Muscle of leg (tissue), 11 donors: Measurements from ENCODE around the gene RIOX2. TPM values are rescaled to one million over a fixed set of nuclear protein-coding genes. Genes with fewer than 3 reads are reported as not detected.
"Not testable (repeated sequence)": the region's sequence is repeated elsewhere in the genome, so short reads cannot be mapped to it uniquely, and the experiment has no call there.

Experiments
- DNase-seq: peaks from one replicate; pipeline ENCODE4 v3.0.0; 2013
- H3K27ac ChIP-seq: one replicate; pipeline ENCODE4 v1.5.1; 2013; ENCODE audit warnings: mild to moderate bottlenecking, low read length, control low read depth
- H3K27me3 ChIP-seq: one replicate; pipeline ENCODE4 v1.6.1; 2013; ENCODE audit warnings: low read length; ENCODE audit not compliant: control insufficient read depth, insufficient read depth
- H3K36me3 ChIP-seq: one replicate; pipeline ENCODE4 v1.6.1; 2013; ENCODE audit warnings: low read length; ENCODE audit not compliant: control insufficient read depth, insufficient read depth
- H3K4me1 ChIP-seq: one replicate; pipeline ENCODE4 v1.6.1; 2013; ENCODE audit warnings: low read length; ENCODE audit not compliant: control insufficient read depth, insufficient read depth
- H3K4me3 ChIP-seq: one replicate; pipeline ENCODE4 v1.5.1; 2013; ENCODE audit warnings: low read length, control low read depth
- H3K9me3 ChIP-seq: replicated peaks from 2 replicates; pipeline ENCODE4 v1.6.1; 2013; ENCODE audit warnings: low read depth, low read length; ENCODE audit not compliant: control insufficient read depth
- WGBS: methylation state at CpG from one replicate; pipeline ENCODE4 v1.1.5; 2013; ENCODE audit warnings: missing lambda C conversion rate; ENCODE audit not compliant: insufficient coverage; 5-methylcytosine and 5-hydroxymethylcytosine counted together
- polyA plus RNA-seq, 8 donors: library from polyadenylated mRNA; unstranded; fragments of 120-200 nt; gene quantifications; one replicate each; pipeline versions ENCODE4 v1.2.1 to v1.2.3, GENCODE V29; 2013; ENCODE audit warnings: inconsistent platforms in 1 of 8, low replicate concordance in 1 of 8; ENCODE audit not compliant: insufficient read length in 8 of 8, insufficient read depth in 1 of 8
- total RNA-seq: library from RNA; stranded (reverse); fragments of 120-200 nt; gene quantifications from one replicate; pipeline ENCODE4 v1.2.4, GENCODE V29; 2013

RIOX2 gene
- total and polyA plus RNA-seq, 9 donors: 34.6 to 44.7 (median 38.6) TPM

GRCh38 chr3:97928986-97929385, 43.2 kb downstream of the RIOX2 start:
- peaks cover 8% of the 10 kb centered on the region for H3K36me3 ChIP-seq

DNA sequence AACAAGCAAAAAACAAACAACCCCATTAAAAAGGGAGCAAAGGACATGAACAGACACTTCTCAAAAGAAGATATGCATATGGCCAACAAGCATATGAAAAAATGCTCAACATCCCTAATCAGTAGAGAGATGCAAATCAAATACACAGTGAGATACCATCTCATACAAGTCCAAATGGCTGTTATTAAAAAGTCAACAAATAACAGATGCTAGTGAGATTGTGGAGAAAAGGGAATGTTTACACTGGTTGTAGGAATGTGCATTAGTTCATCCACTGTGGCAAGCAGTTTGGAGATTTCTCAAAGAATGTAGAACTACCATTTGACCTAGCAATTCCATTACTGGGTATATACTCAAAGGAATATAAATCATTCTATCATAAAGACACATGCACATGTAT, 44.5 kb downstream of the RIOX2 start:
- Histone ChIP-seq H3K27me3 (no peaks in the 10 kb centered on the region), H3K4me1 (peaks cover 3% of the 10 kb centered on the region), H3K27ac (no peak overlapping the region), H3K9me3 (no peaks in the 10 kb centered on the region), H3K4me3 (no peak overlapping the region), H3K36me3 (peaks cover 2% of the 10 kb centered on the region)
- DNase-seq: no peak

More at GRCh38 chr3:97928986-97929385, 43.2 kb downstream of the RIOX2 start:
- no peak overlapping the region for H3K4me3 ChIP-seq
- H3K4me1 ChIP-seq: peaks cover 3% of the 10 kb centered on the region
- no CpG with 5 or more reads among the region's 4 CpGs for WGBS
- H3K27ac ChIP-seq: no peak overlapping the region
- no peak for DNase-seq
- no peaks in the 10 kb centered on the region for H3K9me3 ChIP-seq
- H3K27me3 ChIP-seq: no peaks in the 10 kb centered on the region

DNA sequence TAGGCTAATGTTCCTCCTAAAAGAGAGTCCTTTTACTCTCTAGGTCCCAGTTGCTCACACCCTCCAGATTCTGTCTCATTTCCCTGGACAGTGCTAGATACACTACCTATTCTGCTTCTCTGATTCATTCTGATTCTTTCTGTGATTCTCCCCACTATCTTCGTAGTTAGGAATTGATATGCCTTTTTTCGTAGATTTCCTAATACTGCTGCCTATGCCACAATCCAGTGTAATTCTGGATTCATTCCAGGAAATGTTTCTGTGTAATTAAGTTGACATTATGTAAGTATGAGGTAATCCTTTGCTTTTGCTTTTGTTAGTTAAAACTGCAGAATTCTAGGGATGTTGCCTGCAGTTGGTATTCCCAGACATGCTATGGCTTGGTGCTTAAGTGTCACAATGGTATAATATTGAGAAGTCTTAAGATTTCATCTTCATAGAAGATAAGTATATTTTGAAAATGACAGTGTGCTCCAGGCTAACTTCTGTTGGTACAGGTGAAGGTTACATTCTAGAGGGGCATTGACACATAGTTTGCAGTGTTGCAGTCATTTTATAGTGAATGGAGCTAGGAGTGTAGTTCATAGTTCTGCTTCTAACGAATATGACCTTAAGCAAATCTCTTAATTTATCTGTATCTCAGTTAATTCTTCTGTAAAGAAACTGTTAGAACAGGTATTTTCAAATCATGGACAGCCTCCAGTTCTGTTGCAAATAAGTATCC, 54.3 kb downstream of the RIOX2 start:
- no peak for DNase-seq
- no peaks in the 10 kb centered on the region for H3K4me1 ChIP-seq
- H3K36me3 ChIP-seq: peaks cover 11% of the 10 kb centered on the region
- no CpG with 5 or more reads among the region's 3 CpGs for WGBS
- H3K9me3 ChIP-seq: no peaks in the 10 kb centered on the region
- H3K27ac ChIP-seq: no peak overlapping the region
- no peaks in the 10 kb centered on the region for H3K27me3 ChIP-seq
- H3K4me3 ChIP-seq: no peak overlapping the region

DNA sequence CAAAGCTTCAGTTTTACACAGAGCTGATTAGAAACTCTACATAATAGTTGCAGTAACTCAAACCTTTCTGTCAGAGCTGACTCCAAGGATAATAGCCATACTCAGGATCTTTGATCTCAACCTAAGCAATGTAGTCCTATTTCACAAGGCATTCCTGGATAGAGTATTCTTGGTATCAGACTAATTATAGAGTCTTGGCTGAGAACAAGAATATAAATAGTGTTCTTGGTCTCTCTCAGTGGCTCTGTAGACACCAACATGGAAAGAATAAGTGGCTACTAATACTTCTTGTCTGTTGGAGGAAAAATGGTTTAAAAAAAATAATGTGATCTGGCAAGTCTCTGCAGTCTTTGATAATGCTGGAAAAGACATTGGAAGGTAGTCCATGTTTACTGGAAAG, 55.7 kb downstream of the RIOX2 start:
- Histone ChIP-seq H3K36me3 (peaks cover 11% of the 10 kb centered on the region), H3K4me1 (no peaks in the 10 kb centered on the region), H3K27ac (peak overlapping the region; percentile 21), H3K27me3 (no peaks in the 10 kb centered on the region), H3K9me3 (no peaks in the 10 kb centered on the region), H3K4me3 (no peak overlapping the region)
- peak; percentile 30 for DNase-seq

- no peak overlapping the region for H3K27ac ChIP-seq
- no peak overlapping the region for H3K4me3 ChIP-seq
- no peaks in the 10 kb centered on the region for H3K9me3 ChIP-seq
- H3K36me3 ChIP-seq: peaks cover 11% of the 10 kb centered on the region
- WGBS: no CpG with 5 or more reads among the region's 2 CpGs
- no peaks in the 10 kb centered on the region for H3K4me1 ChIP-seq
- no peaks in the 10 kb centered on the region for H3K27me3 ChIP-seq
- no peak for DNase-seq
Observed at GRCh38 chr3:97914388-97914787, 57.8 kb downstream of the RIOX2 start.

GRCh38 chr3:97911459-97911858, 60.8 kb downstream of the RIOX2 start:
- no peak for DNase-seq
- WGBS: 100% methylated on average over 1 of the region's 3 CpGs
- Histone ChIP-seq H3K9me3 (no peaks in the 10 kb centered on the region), H3K36me3 (peaks cover 3% of the 10 kb centered on the region), H3K27ac (no peak overlapping the region), H3K27me3 (no peaks in the 10 kb centered on the region), H3K4me1 (no peaks in the 10 kb centered on the region), H3K4me3 (no peak overlapping the region)

DNA sequence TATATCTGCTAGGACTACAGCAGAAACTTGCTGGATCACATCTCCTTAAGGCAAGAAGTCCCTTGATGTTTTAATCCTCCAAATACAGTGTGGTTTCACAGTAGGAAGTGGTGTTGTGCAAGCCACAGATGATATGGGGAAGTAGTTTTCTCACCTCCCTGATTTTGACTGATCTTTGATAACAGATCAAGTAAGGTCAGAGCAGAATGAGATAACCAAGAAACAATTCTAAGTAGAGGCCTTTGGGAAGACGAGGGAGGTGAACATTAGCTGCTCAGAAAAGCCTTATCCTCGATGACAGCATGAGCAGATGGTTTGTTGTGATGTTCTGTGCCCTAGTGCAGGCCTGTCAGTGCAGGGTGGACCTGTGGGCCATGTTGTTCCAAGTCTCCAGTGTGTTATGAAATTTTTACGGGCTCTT, 61.3 kb downstream of the RIOX2 start:
- Histone ChIP-seq H3K4me3 (no peak overlapping the region), H3K9me3 (no peaks in the 10 kb centered on the region), H3K36me3 (peaks cover 3% of the 10 kb centered on the region), H3K4me1 (no peaks in the 10 kb centered on the region), H3K27me3 (no peaks in the 10 kb centered on the region), H3K27ac (no peak overlapping the region)
- WGBS: 74% methylated on average over 2 of the region's 3 CpGs
- peak; percentile 7 for DNase-seq

GRCh38 chr3:97910236-97910831, 61.9 kb downstream of the RIOX2 start:
- not testable (repeated sequence) for H3K27me3 ChIP-seq, H3K9me3 ChIP-seq, H3K4me3 ChIP-seq, H3K4me1 ChIP-seq, DNase-seq, H3K27ac ChIP-seq, H3K36me3 ChIP-seq
- WGBS: 86% methylated on average over 12 of the region's 24 CpGs

GRCh38 chr3:97909830-97910229, 62.4 kb downstream of the RIOX2 start:
- not testable (repeated sequence) for H3K9me3 ChIP-seq, DNase-seq, H3K27me3 ChIP-seq, H3K27ac ChIP-seq, H3K4me1 ChIP-seq, H3K4me3 ChIP-seq, H3K36me3 ChIP-seq
- no CpG with 5 or more reads among the region's 3 CpGs for WGBS

DNA sequence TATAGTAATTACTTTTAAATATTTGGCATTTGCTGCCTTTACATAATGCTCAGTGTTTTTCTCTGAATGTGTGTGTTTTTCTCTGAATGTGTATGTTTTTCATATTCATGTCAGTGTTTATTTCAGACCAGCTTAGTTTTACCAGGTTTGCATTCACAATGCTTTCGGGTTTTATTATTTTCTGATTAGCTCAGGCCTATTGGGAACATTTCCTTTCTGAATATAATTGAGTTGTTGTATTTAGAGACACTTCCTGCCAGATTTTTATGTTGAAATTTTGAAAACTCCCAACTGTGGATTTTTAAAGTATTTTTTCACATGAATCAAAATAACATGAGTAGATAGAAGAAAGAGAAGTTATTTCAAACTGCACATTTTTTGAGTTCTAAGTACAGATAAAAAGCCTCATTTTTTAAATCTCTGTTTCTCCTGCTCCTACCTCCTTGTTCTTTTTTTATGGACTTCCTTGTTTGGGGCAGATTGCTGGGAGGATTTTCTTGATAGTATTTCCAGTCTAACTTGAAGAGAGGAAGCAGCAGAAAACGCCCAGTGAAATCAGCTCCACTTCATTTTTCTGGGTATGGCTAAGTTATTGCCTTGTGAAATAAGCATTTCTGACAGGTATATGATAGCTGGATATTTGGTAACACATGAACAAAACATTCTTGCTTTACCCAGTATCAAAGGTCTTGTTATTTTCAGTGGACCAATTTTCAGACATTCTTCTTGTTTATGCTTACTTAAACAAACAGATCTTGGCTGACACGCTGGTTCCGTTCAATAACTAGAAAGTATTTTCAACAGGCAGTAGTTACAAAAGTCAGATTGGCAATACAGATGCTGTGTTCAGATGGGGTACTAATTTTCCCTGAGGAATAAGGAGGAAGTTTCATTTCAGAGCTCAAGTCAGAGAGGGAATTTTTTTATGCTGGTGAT, 70.7 kb downstream of the RIOX2 start:
- no peak overlapping the region for H3K4me3 ChIP-seq
- peak overlapping the region; percentile 39 for H3K27ac ChIP-seq
- H3K9me3 ChIP-seq: no peaks in the 10 kb centered on the region
- no peaks in the 10 kb centered on the region for H3K4me1 ChIP-seq
- no peaks in the 10 kb centered on the region for H3K27me3 ChIP-seq
- DNase-seq: peak; percentile 68
- peaks cover 4% of the 10 kb centered on the region for H3K36me3 ChIP-seq
- no CpG with 5 or more reads among the region's 4 CpGs for WGBS
